ENCODE data around the gene ABHD17A. TPM values are rescaled to one million over a fixed set of nuclear protein-coding genes. Genes with fewer than 3 reads are reported as not detected.

Gene ABHD17A
- total and polyA plus RNA-seq, 9 of the 15 experiments (the other 6 are each of a cell fraction or from before 2014, with no cell fraction given): 0.04 to 135 (median 21.8) TPM; not detected in 1

GRCh38 chr19:1848399-1849131 is 36.7 kb downstream of the ABHD17A start, which contains the start of gene REXO1:
TSS of gene REXO1 (minus strand) at chr19:1848483. CDS start at chr19:1848358, 125 bp downstream.
- Histone ChIP-seq H3K9ac (ENCODE audit: insufficient read depth in 1 of 2, low read depth in 2 of 2, low read length in 2 of 2) (peak within 1 kb of the TSS; percentile 99), H3K36me3 (ENCODE audit: control insufficient read depth, insufficient read depth, low read length) (peaks cover 60% of the 10 kb centered on the region), H3K4me2 (ENCODE audit: insufficient read depth, low read length) (peak within 1 kb of the TSS; percentile 99), H3K27ac (ENCODE audit: extremely low read depth, low read depth, low read length) (peak within 1 kb of the TSS; percentile 100), H3K4me3 (peak within 1 kb of the TSS; percentile 100), H4K20me1 (replicated peaks; ENCODE audit: control insufficient read depth, insufficient read depth, low read length) (peaks cover 35% of the 10 kb centered on the region), H3K27me3 (ENCODE audit: control insufficient read depth in 2 of 2, insufficient read depth in 2 of 2, low read length in 2 of 2) (no peaks in the 10 kb centered on the region), H3K4me1 (replicated peaks in 1 of 2; ENCODE audit: control insufficient read depth in 2 of 2, insufficient read depth in 2 of 2, low read length in 2 of 2) (peaks cover 26 to 83% of the 10 kb centered on the region in 2 experiments), H3K79me2 (ENCODE audit: control insufficient read depth, insufficient read depth, low read length) (peaks cover 83% of the 10 kb centered on the region), H3K9me3 (replicated peaks; ENCODE audit: control insufficient read depth, insufficient read depth, low read depth, low read length) (no peaks in the 10 kb centered on the region), H2AFZ (ENCODE audit: low read depth, low read length) (peak within 1 kb of the TSS; percentile 100), H3K9me1 (ENCODE audit: control insufficient read depth, insufficient read depth, low read length) (no peaks in the 10 kb centered on the region)
- DNase-seq (ENCODE audit: extremely low read depth in 1 of 4, low spot score in 3 of 4): peak; percentile 88 to 96 (median 90)
- ChIA-PET POLR2A (interaction anchor here (0.6 to 1.2 kb wide), 2 partner anchors 10 to 424 kb away, joined by 3 read pairs; no protein-coding TSS in a partner anchor), CTCF (ENCODE audit: low intra/inter-chr PET ratio) (interaction anchor here (0.7 kb wide), 1 partner anchor 74 kb away, joined by 3 read pairs; no protein-coding TSS in a partner anchor)
- FAIRE-seq: peak; percentile 95
- in situ Hi-C loops (cut with MboI) (no loop called here), intact Hi-C loops (cut with micrococcal nuclease) (no loop called here)
- WGBS (ENCODE audit: insufficient coverage, low coverage, missing lambda C conversion rate): 3% methylated on average over 47 of the region's 60 CpGs
- no TSS peak for BruUV-seq (replicated peaks)
- ATAC-seq: peak; percentile 76
- TF ChIP-seq NR4A1 (CRISPR knock-in tag; IDR thresholded peaks at IDR 0.05) (no peak), NR4A1 (tag; IDR thresholded peaks at IDR 0.05) (peak; percentile 55; the same call in 1 of the 2 replicates), ZFP1 (CRISPR knock-in tag; IDR thresholded peaks at IDR 0.05) (no peak), SP1 (CRISPR knock-in tag; IDR thresholded peaks at IDR 0.05) (peak; percentile 75; the same call in 1 of the 2 replicates), ZNF165 (CRISPR knock-in tag; IDR thresholded peaks at IDR 0.05; ENCODE audit: borderline replicate concordance) (no peak), ZNF696 (CRISPR knock-in tag; conservative IDR thresholded peaks at IDR 0.05) (no peak), MTA1 (IDR thresholded peaks at IDR 0.05; ENCODE audit: borderline replicate concordance) (peak; percentile 35; the same call in 1 of the 2 replicates), NFYB (IDR thresholded peaks at IDR 0.05; ENCODE audit: extremely low read depth, insufficient read length) (no peak), ZC3H11A (IDR thresholded peaks at IDR 0.05; ENCODE audit: low read depth, low read length) (no peak), HLTF (IDR thresholded peaks at IDR 0.05) (no peak), GABPA (tag; conservative IDR thresholded peaks at IDR 0.05; ENCODE audit: low read depth) (peak; percentile 76; the same call in 1 of the 2 replicates), ZNF584 (CRISPR knock-in tag; IDR thresholded peaks at IDR 0.05; ENCODE audit: low read depth) (no peak), PHF8 (IDR thresholded peaks at IDR 0.05; ENCODE audit: borderline replicate concordance, low read length) (peak; percentile 50; the same call in 1 of the 2 replicates), FOXA3 (CRISPR knock-in tag; conservative IDR thresholded peaks at IDR 0.05 in 1 of 2, IDR thresholded peaks at IDR 0.05 in 1 of 2) (no peak), FOXK2 (conservative IDR thresholded peaks at IDR 0.05 in 1 of 2, IDR thresholded peaks at IDR 0.05 in 1 of 2; ENCODE audit: low read depth in 2 of 2) (0 out of 4 replicates have a peak, but pooled peaks have one; percentile 50 to 61), ELF4 (CRISPR knock-in tag; IDR thresholded peaks at IDR 0.05) (no peak), CEBPB (tag; IDR thresholded peaks at IDR 0.05) (no peak), PHB (CRISPR knock-in tag; IDR thresholded peaks at IDR 0.05) (no peak; the same call in 1 of the 2 replicates), TSC22D4 (tag; IDR thresholded peaks at IDR 0.05) (no peak), ZC3H4 (CRISPR knock-in tag; IDR thresholded peaks at IDR 0.05; ENCODE audit: borderline replicate concordance) (no peak), IFI16 (CRISPR knock-in tag; IDR thresholded peaks at IDR 0.05) (no peak), HMG20A (CRISPR knock-in tag; conservative IDR thresholded peaks at IDR 0.05) (no peak), USF1 (CRISPR knock-in tag; IDR thresholded peaks at IDR 0.05) (no peak), XRCC3 (IDR thresholded peaks at IDR 0.05) (no peak)

Measured in K562 (cell line).